GM19328 (cell line): ENCODE measurements around the gene IFIT1.
"Not testable (repeated sequence)": the region's sequence is repeated elsewhere in the genome, so short reads cannot be mapped to it uniquely, and the experiment has no call there.

Source experiments
- ATAC-seq: cut with Tn5 transposase; IDR thresholded peaks from one replicate; pipeline ENCODE4 v1.9.1; 2021; ENCODE audit warnings: mild to moderate bottlenecking, moderate library complexity; ENCODE audit not compliant: unreplicated experiment

Gene IFIT1

GRCh38 chr10:89364531-89364930 lies 27.9 kb upstream of the IFIT1 start:
- no peak for ATAC-seq

- peak; percentile 61 for ATAC-seq
Measured at GRCh38 chr10:89367529-89367928, 24.9 kb upstream of the IFIT1 start.

- ATAC-seq = no peak
Measured at GRCh38 chr10:89368129-89368528, 24.3 kb upstream of the IFIT1 start.

DNA sequence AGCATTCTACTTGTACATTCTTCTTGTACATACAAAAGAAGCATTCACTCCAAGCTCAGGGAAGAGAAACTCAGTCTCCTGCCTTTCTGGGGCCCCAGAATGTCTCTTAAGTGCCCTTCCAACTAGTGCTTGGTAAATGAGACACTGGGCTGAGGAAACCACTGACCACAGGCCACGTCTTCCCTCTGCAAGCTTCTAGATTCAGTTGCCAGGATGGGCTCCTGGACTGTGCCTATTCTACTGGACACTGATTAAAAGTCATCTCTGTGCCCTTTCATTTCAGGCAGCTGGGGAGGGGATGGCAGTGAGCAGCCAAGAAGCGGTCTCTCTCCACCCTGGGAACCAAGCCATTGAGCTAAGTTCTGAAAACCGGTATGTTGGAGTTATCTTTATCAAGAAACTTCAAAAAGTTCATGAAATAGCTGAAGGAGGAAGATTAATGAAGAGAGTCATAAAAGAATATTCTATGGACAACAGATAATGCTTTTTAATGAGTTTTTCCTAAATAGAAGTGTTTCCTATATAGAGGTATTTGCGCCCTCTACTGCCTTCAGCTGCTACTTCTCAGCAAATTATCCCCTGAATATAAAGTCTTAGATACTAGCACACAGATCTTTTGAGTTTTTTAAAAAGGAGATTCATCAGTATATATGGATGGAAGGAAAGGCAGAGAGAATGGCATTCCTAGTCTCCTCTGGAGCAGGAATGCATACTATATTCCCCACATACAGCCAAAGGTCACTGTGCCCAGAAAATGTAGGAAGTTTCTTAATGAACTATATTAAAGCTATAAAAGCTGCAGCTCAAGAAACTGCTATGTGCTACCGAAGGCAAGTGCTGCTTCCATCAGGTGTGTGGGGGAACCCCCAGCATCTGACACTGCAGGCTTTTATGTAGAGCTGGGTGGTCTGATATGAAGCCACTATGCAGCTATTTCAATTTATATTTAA lies 23.0 kb upstream of the IFIT1 start:
- no peak for ATAC-seq

- no peak for ATAC-seq
Measured at GRCh38 chr10:89371079-89371478, 21.3 kb upstream of the IFIT1 start.

GRCh38 chr10:89371987-89372386 lies 20.4 kb upstream of the IFIT1 start:
- ATAC-seq = no peak

DNA sequence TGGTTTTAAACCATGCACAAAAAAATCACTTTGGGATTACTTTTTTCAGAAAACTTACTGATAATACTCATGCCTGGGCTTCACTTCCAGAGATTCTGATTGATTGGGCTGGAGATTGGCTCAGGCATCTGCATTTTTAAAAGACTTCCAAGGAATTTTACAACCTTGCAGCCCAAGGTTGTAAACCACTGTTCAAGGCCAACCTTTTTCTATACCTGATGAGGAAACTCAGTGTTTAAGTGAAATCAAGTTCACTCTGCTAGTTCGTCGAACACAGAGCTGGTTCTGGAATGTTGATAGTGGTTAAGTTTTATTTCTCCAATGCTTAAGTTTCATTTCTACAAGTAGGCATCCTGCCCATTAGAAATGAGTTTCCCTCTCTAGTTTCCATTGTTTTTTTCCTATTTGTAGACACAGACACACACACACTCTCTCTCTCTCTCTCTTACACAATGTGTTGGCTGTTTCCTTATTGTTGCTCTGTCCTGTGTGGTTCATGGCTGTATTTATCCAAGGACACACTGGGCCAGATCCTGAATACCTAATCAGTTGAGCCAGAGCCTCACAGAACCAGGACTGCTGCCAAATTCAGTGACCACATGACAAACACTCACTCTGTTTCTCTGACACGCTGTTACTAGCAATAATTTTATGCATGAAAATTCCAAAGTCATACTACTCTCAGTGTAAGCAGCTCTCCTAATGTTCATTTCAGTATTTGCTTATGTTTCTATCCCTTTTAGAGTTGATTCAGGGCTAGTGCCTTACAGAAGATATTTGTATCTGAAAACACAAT lies 18.3 kb upstream of the IFIT1 start:
- ATAC-seq = no peak

GRCh38 chr10:89374713-89375141 lies 17.7 kb upstream of the IFIT1 start:
- ATAC-seq = no peak

DNA sequence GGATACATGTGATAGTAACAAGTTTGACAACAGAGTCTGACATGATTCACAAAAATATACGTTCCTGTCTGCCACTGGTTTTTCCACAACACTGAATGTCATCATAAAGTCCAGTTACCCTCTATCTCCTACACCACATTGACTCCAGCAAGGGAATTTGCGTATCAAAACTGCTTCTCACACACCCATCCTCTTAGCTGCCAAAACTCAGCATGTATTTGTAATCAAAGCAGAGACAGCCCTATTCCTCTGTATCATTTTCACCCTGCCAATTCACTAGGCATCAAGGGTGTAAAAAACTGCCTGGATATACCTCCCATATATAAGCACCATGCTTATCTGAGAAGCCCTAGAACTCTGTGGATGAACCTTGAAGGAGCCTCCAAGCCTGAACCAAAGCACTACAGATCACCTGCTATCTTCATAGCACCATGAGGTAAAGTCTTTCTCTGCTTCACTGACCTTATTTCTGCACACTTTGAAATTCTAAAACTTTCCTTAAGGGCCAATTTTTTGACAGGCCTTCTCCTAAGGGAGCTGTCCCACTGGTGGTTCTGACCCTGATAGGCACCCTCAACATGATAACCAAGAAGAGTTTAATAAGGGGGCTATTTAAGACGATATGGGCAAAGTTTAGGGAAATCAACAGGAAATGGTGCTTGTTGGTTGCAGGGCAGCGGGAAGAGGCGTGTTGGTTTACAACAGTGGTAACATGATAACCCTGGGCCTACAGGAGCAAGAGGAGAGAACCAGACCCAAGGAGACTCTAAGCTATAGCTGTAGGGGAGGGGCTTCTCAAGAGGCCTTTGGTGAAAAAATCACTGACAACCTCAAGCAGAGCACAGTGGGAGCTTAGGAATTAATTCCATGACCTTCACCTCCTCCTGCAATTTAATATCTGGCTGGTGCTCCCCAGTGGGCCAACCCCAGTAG lies 14.5 kb upstream of the IFIT1 start, which contains the start of gene IFIT1B:
Gene IFIT1B, plus strand, starts transcription at position 352 of the 933 bp plus-strand sequence. Its CDS starts 80 bp downstream, at position 432.
- ATAC-seq = no peak

DNA sequence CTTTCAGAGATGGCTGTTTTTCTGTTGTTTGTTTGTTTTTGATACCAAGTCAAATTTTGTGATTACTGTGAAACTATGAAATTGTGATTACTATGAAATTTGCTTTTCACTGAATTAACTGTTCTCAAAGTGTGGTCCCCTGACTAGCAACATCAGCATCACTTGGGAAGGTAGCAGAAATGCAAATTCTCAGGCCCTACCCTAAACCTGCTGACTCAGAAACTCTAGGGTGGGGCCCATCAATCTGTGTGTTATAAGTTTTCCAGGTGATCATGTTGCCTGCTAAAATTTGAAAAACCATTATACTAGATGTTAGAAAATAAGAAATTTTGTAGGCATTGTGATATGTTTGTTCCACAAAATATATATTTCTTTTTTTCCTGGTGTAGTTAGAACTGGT lies 13.3 kb upstream of the IFIT1 start:
- no peak for ATAC-seq

- no peak for ATAC-seq
Measured at GRCh38 chr10:89382757-89383156, 9.7 kb upstream of the IFIT1 start.

GRCh38 chr10:89384474-89385340 lies 7.7 kb upstream of the IFIT1 start:
- no peak for ATAC-seq

DNA sequence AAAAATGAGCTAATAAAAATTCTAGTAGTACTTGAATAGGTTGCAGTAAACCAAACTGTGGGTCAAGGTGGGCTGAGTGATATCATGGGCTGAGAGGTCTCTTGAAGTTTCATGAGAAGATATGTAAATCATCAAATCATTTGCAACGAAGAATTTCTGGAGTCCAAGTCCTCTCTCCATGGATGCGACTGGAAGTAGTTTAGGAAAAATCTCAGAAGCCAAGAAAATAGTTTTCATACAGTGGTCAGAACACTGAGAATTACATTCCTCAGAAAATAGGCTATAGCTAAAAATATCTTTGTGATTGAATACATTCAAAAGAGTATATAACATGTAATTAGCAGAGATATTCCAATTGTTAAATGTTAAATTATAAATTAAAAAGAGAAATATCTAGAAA lies 3.6 kb upstream of the IFIT1 start:
- no peak for ATAC-seq

GRCh38 chr10:89389254-89389653 lies 3.2 kb upstream of the IFIT1 start:
- ATAC-seq = no peak

DNA sequence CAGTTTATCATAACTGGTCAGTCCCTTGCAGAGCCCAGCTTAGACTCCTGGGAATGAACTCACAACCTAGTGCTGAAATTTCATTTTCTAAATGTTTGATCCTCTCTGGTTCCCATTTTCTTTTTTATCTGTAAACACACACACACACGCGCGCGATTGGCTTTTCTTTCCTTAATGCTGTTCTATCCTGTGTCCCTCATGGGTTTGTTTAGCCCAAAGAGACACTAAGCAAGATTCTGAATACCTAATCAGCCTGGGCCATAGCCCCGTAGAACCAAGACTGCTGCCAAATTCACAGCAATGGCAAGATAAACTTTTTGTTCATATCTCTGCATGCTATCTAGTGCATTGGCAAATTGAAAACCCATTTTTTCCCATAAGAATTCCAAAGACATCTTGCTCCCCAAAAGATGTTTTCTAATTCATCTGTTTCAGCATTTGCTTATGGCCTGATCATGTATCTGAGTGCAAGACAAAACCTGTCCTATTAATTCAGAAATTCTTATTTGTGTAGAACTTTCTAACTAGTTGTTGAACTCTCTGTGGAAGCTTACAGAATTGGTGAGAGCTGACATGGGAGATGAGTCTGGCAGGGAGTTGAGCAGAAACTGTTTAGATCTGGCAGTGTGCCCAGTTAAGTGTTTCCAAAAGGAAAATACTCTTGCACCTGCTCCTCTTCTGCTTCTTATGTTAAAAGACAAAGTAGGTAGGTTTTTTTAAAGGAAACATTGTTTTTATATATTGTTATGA lies 1.8 kb upstream of the IFIT1 start:
- no peak for ATAC-seq

DNA sequence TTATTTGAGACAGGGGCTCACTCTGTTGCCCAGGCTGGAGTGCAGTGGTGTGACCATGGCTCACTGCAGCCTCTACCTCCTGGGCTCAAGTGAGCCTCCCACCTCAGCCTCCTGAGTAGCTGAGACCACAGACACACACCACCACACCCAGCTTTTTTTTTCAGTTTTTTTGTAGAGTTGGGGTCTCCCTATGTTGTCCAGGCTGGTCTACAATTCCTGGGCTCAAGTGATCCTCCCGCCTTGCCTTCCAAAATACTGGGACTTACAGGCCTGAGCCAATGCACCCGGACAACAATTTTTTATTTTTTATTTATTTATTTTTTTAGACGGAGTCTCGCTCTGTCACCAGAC lies 1.2 kb upstream of the IFIT1 start:
- not testable (repeated sequence) for ATAC-seq

DNA sequence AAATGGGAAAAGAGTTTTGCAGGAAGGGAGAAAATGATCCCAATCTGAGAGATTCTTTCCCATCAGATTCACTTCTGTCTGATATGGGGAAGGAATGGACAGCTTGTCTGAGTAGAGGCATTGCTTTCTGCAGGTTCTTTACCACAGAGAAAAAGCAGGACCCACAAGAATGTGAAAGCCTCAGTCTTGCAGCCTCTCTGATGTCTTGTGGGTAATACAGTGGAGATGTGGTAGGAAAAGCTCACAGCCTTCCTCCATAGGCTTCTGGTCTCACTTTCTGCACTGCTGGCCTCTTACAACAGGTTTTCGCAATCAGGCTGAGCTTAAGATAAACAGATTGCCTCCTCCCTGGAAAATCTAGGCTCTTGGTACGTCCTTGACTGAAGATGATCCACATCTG lies 551 bp downstream of the IFIT1 start:
- no peak for ATAC-seq

DNA sequence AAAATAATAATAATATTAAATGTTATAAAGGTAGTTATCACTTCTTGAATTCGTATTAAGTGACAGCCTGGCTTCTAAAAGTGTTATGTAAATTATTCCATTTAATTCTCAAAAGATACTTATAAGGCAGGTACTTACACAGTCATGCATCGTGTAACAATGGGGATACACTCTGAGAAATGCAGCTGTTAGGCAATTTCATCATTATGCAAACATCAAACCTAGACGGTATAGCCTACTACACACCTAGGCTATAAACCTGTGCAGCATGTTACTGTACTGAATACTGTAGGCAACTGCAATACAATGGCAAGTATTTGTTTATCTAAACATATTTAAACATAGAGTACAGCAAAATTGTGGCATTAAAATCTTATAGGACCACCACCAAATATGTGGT lies 1.5 kb downstream of the IFIT1 start:
- no peak for ATAC-seq

DNA sequence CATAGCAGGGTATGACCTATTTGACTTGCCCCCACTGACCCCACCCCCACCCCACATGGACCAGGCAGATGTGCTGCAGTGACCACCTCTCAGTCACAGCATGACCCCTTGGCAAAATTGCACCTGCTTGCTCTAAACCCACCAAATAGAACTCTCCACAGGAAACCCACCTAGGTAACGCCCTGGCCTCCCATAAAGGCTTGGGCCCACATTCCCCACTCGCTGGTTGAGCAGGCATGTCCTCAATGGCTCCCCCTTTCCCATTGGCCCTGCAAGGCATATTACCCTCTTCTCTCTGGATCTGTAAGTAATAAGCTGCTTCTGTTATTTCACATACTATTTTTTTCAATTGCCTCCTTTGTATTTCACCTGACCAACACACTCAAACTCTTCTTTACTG lies 2.7 kb downstream of the IFIT1 start:
- no peak for ATAC-seq
